ENCODE data around the gene UGGT2. TPM values are rescaled to one million over a fixed set of nuclear protein-coding genes. Genes with fewer than 3 reads are reported as not detected.

Gene UGGT2
- total and polyA plus RNA-seq, 9 of the 15 experiments (the other 6 are each of a cell fraction or from before 2014, with no cell fraction given) = 3.5 to 24.5 (median 18.3) TPM

DNA sequence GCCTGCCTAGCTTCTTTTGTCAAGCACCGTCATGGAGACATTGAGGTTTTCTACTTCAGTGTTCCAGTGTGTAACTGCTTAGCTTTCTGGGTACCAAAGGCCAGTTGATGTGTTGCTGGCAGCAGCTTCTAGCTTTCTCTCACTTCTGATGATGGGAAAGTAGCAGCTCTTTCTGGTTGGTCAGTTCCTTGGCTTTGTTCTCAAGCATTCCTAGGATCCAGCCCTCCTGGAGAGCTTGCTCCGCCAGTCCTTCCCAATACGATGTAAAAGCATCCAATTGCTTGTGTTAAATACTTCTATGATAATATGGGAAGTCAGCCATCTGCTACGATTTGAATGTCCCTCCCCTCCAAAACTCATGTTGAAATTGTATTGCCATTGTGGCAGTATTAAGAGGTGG, 182.8 kb downstream of the UGGT2 start:
- ATAC-seq (no peak), FAIRE-seq (no peak), DNase-seq (ENCODE audit: extremely low read depth in 1 of 4, low spot score in 3 of 4) (no peak)
- BruUV-seq (replicated peaks) = no TSS peak
- no peak overlapping the region for H3K27ac ChIP-seq (ENCODE audit: extremely low read depth, low read depth, low read length)
- H3K4me2 ChIP-seq (ENCODE audit: insufficient read depth, low read length) = no peak overlapping the region
- H3K79me2 ChIP-seq (ENCODE audit: control insufficient read depth, insufficient read depth, low read length) = no peaks in the 10 kb centered on the region
- H3K4me1 ChIP-seq (replicated peaks in 1 of 2; ENCODE audit: control insufficient read depth in 2 of 2, insufficient read depth in 2 of 2, low read length in 2 of 2) = peaks cover under 1 to 4% of the 10 kb centered on the region in 2 experiments; a peak in 2 of 5 replicates
- H4K20me1 ChIP-seq (replicated peaks; ENCODE audit: control insufficient read depth, insufficient read depth, low read length) = no peaks in the 10 kb centered on the region
- no peaks in the 10 kb centered on the region for H3K9me3 ChIP-seq (replicated peaks; ENCODE audit: control insufficient read depth, insufficient read depth, low read depth, low read length)
- H3K36me3 ChIP-seq (ENCODE audit: control insufficient read depth, insufficient read depth, low read length) = peaks cover 6% of the 10 kb centered on the region; the same call in 1 of the 3 replicates
- 90% methylated on average over 2 of the region's 4 CpGs for WGBS (ENCODE audit: insufficient coverage, low coverage, missing lambda C conversion rate)
- in situ Hi-C loops (cut with MboI) (no loop called here), intact Hi-C loops (cut with micrococcal nuclease) (no loop called here)
- no peak overlapping the region for H3K4me3 ChIP-seq
- H3K9ac ChIP-seq (ENCODE audit: insufficient read depth in 1 of 2, low read depth in 2 of 2, low read length in 2 of 2) = no peak overlapping the region
- H3K27me3 ChIP-seq (ENCODE audit: control insufficient read depth in 2 of 2, insufficient read depth in 2 of 2, low read length in 2 of 2) = no peaks in the 10 kb centered on the region
- ChIA-PET CTCF (ENCODE audit: low intra/inter-chr PET ratio) (no interaction called here), POLR2A (no interaction called here)
- no peak overlapping the region for H2AFZ ChIP-seq (ENCODE audit: low read depth, low read length)
- no peak for TF ChIP-seq ZNF165 (CRISPR knock-in tag; IDR thresholded peaks at IDR 0.05; ENCODE audit: borderline replicate concordance)
- TF ChIP-seq, protein P1, sequence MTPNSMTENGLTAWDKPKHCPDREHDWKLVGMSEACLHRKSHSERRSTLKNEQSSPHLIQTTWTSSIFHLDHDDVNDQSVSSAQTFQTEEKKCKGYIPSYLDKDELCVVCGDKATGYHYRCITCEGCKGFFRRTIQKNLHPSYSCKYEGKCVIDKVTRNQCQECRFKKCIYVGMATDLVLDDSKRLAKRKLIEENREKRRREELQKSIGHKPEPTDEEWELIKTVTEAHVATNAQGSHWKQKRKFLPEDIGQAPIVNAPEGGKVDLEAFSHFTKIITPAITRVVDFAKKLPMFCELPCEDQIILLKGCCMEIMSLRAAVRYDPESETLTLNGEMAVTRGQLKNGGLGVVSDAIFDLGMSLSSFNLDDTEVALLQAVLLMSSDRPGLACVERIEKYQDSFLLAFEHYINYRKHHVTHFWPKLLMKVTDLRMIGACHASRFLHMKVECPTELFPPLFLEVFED (CRISPR knock-in tag; conservative IDR thresholded peaks at IDR 0.05) = no peak
- H3K9me1 ChIP-seq (ENCODE audit: control insufficient read depth, insufficient read depth, low read length) = no peaks in the 10 kb centered on the region

DNA sequence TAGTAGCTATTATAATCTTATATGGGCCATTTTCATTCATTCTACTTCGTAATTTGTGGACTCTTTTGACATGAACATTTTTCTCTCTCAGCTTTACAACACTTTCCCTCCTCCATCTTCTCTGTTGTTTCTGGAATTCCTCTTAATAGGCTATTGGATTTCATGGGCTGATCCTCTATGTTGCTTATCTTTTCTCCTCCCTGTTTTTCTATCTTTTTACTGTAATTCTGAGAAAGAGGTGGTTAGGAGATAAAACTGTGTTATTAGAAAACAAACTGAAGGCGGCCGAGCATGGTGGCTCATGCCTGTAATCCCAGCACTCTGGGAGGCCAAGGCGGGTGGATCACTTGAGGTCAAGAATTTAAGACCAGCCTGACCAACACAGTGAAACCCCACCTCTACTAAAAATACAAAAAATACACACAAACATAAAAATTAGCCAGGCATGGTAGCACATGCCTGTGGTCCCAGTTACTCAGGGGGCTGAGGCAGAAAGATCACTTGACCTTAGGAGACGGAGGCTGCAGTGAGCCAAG, 188.1 kb downstream of the UGGT2 start:
- FAIRE-seq (no peak), ATAC-seq (peak; percentile 66), DNase-seq (ENCODE audit: extremely low read depth in 1 of 4, low spot score in 3 of 4) (peak in 1 of 4 experiments; percentile 13)
- H3K4me2 ChIP-seq (ENCODE audit: insufficient read depth, low read length) = no peak overlapping the region
- H3K36me3 ChIP-seq (ENCODE audit: control insufficient read depth, insufficient read depth, low read length) = 0 out of 3 replicates have a peak, but pooled peaks cover 7% of the 10 kb centered on the region
- in situ Hi-C loops (cut with MboI) (no loop called here), intact Hi-C loops (cut with micrococcal nuclease) (loop anchor here (10.0 kb wide), 1 partner anchor 120 kb away; no protein-coding TSS in a partner anchor)
- no peaks in the 10 kb centered on the region for H4K20me1 ChIP-seq (replicated peaks; ENCODE audit: control insufficient read depth, insufficient read depth, low read length)
- H3K4me3 ChIP-seq = no peak overlapping the region
- H3K27me3 ChIP-seq (ENCODE audit: control insufficient read depth in 2 of 2, insufficient read depth in 2 of 2, low read length in 2 of 2) = no peaks in the 10 kb centered on the region
- H2AFZ ChIP-seq (ENCODE audit: low read depth, low read length) = 0 out of 2 replicates have a peak overlapping the region, but pooled peaks have one; percentile 59
- BruUV-seq (replicated peaks) = no TSS peak
- H3K9me3 ChIP-seq (replicated peaks; ENCODE audit: control insufficient read depth, insufficient read depth, low read depth, low read length) = no peaks in the 10 kb centered on the region
- POLR2A ChIA-PET = interaction anchor here (0.6 kb wide), 1 partner anchor 38 kb away, joined by 4 read pairs; no protein-coding TSS in a partner anchor
- H3K9ac ChIP-seq (ENCODE audit: insufficient read depth in 1 of 2, low read depth in 2 of 2, low read length in 2 of 2) = no peak overlapping the region
- H3K4me1 ChIP-seq (replicated peaks in 1 of 2; ENCODE audit: control insufficient read depth in 2 of 2, insufficient read depth in 2 of 2, low read length in 2 of 2) = peaks cover 4 to 7% of the 10 kb centered on the region in 2 experiments; a peak in 2 of 5 replicates
- CTCF ChIA-PET (ENCODE audit: low intra/inter-chr PET ratio) = no interaction called here
- no peaks in the 10 kb centered on the region for H3K79me2 ChIP-seq (ENCODE audit: control insufficient read depth, insufficient read depth, low read length)
- H3K27ac ChIP-seq (ENCODE audit: extremely low read depth, low read depth, low read length) = peak overlapping the region; percentile 36; the same call in 1 of the 3 replicates
- no peaks in the 10 kb centered on the region for H3K9me1 ChIP-seq (ENCODE audit: control insufficient read depth, insufficient read depth, low read length)
- WGBS (ENCODE audit: insufficient coverage, low coverage, missing lambda C conversion rate) = 28% methylated on average over 5 of the region's 5 CpGs
- TF ChIP-seq MTA2 (IDR thresholded peaks at IDR 0.05; ENCODE audit: low read depth) = no peak
- TF ChIP-seq, protein P2, sequence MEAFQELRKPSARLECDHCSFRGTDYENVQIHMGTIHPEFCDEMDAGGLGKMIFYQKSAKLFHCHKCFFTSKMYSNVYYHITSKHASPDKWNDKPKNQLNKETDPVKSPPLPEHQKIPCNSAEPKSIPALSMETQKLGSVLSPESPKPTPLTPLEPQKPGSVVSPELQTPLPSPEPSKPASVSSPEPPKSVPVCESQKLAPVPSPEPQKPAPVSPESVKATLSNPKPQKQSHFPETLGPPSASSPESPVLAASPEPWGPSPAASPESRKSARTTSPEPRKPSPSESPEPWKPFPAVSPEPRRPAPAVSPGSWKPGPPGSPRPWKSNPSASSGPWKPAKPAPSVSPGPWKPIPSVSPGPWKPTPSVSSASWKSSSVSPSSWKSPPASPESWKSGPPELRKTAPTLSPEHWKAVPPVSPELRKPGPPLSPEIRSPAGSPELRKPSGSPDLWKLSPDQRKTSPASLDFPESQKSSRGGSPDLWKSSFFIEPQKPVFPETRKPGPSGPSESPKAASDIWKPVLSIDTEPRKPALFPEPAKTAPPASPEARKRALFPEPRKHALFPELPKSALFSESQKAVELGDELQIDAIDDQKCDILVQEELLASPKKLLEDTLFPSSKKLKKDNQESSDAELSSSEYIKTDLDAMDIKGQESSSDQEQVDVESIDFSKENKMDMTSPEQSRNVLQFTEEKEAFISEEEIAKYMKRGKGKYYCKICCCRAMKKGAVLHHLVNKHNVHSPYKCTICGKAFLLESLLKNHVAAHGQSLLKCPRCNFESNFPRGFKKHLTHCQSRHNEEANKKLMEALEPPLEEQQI (IDR thresholded peaks at IDR 0.05) = no peak
- TF ChIP-seq L3MBTL2 (IDR thresholded peaks at IDR 0.05) = peak; percentile 67
- TF ChIP-seq, protein P3, sequence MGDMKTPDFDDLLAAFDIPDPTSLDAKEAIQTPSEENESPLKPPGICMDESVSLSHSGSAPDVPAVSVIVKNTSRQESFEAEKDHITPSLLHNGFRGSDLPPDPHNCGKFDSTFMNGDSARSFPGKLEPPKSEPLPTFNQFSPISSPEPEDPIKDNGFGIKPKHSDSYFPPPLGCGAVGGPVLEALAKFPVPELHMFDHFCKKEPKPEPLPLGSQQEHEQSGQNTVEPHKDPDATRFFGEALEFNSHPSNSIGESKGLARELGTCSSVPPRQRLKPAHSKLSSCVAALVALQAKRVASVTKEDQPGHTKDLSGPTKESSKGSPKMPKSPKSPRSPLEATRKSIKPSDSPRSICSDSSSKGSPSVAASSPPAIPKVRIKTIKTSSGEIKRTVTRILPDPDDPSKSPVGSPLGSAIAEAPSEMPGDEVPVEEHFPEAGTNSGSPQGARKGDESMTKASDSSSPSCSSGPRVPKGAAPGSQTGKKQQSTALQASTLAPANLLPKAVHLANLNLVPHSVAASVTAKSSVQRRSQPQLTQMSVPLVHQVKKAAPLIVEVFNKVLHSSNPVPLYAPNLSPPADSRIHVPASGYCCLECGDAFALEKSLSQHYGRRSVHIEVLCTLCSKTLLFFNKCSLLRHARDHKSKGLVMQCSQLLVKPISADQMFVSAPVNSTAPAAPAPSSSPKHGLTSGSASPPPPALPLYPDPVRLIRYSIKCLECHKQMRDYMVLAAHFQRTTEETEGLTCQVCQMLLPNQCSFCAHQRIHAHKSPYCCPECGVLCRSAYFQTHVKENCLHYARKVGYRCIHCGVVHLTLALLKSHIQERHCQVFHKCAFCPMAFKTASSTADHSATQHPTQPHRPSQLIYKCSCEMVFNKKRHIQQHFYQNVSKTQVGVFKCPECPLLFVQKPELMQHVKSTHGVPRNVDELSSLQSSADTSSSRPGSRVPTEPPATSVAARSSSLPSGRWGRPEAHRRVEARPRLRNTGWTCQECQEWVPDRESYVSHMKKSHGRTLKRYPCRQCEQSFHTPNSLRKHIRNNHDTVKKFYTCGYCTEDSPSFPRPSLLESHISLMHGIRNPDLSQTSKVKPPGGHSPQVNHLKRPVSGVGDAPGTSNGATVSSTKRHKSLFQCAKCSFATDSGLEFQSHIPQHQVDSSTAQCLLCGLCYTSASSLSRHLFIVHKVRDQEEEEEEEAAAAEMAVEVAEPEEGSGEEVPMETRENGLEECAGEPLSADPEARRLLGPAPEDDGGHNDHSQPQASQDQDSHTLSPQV (IDR thresholded peaks at IDR 0.05) = peak; percentile 17; the same call in 1 of the 2 replicates
